HepG2 (cell line): ENCODE measurements around the gene XPR1. TPM values are rescaled to one million over a fixed set of nuclear protein-coding genes. Genes with fewer than 3 reads are reported as not detected.

ENCODE experiments used
- ATAC-seq: fragments of 200-7000 bp; cut with Tn5 transposase; 3 replicates; pipeline ENCODE4 v1.9.1; 2020; ENCODE audit warnings: mild to moderate bottlenecking, moderate library complexity
- BruUV-seq: library from RNA; stranded (reverse); fragments of 400-500 nt; replicated peaks from 2 replicates; lab custom pipeline; 2021; lab: Mats Ljungman, UMichigan
- CTCF ChIA-PET: fragments of 300-600 bp; formaldehyde crosslinking; extraction: SDS; loops from one replicate; lab custom pipeline; 2021; ENCODE audit warnings: low total read pairs, inconsistent platforms, low intra/inter-chr PET ratio; lab: Yijun Ruan, JAX
- POLR2A ChIA-PET: fragments of 350-600 bp; sonication (Branson Sonifier 250); formaldehyde crosslinking; loops from one replicate; lab custom pipeline; 2020; ENCODE audit warnings: antibody characterized with exemption, inconsistent platforms; lab: Yijun Ruan, JAX
- DNase-seq: peaks from one replicate; pipeline ENCODE4 v3.0.0-alpha.2; 2015; ENCODE audit warnings: low spot score
- FAIRE-seq: peaks from 3 replicates; lab custom pipeline; 2011; peaks lifted over from hg19 to GRCh38; lab: Jason Lieb, UNC
- H2AFZ ChIP-seq: one replicate; pipeline ENCODE4 v1.6.1; 2011; ENCODE audit warnings: low read length, inconsistent platforms
- H3K27ac ChIP-seq: fragments of 300-600 bp; 3 replicates; pipeline ENCODE4 v1.8.0; 2011; ENCODE audit warnings: mixed run types, mild to moderate bottlenecking, mixed read lengths, low read length, inconsistent platforms; ENCODE audit not compliant: insufficient read depth; ENCODE audit errors: extremely low read length
- H3K27me3 ChIP-seq, 2 experiments: fragments of 200-600 bp in 1 of 2; 2 replicates in 1 of 2; 3 replicates in 1 of 2; pipeline versions ENCODE4 v1.6.0 to v1.8.0; 2011; ENCODE audit warnings: low read length in 2 of 2, mild to moderate bottlenecking in 2 of 2, moderate library complexity in 2 of 2, inconsistent platforms in 1 of 2; ENCODE audit not compliant: insufficient read depth in 2 of 2, control insufficient read depth in 1 of 2
- H3K36me3 ChIP-seq, 2 experiments: fragments of 200-600 bp in 1 of 2; replicated peaks in 1 of 2; 2 replicates in 1 of 2; 3 replicates in 1 of 2; pipeline versions ENCODE4 v1.5.1 to v1.8.0; 2011; ENCODE audit warnings: low read length in 2 of 2, inconsistent platforms in 1 of 2; ENCODE audit not compliant: insufficient read depth in 2 of 2, control insufficient read depth in 1 of 2
- H3K4me1 ChIP-seq: 2 replicates; pipeline ENCODE4 v1.5.1; 2012; ENCODE audit warnings: low read length, inconsistent platforms; ENCODE audit not compliant: insufficient read depth
- H3K4me2 ChIP-seq: 2 replicates; pipeline ENCODE4 v1.6.0; 2011; ENCODE audit warnings: low read depth, low read length, inconsistent platforms
- H3K4me3 ChIP-seq, 3 experiments: fragments of 200-600 bp in 1 of 3; sonication (generic), shearing (Covaris generic) in 1 of 3; replicated peaks in 1 of 3; 2 replicates each; pipeline ENCODE4 v1.5.1; 2011 to 2016; ENCODE audit warnings: low read length in 3 of 3, inconsistent platforms in 2 of 3, low read depth in 2 of 3, mild to moderate bottlenecking in 2 of 3, control low read depth in 1 of 3, mixed read lengths in 1 of 3; ENCODE audit not compliant: insufficient read depth in 1 of 3
- H3K79me2 ChIP-seq: one replicate; pipeline ENCODE4 v1.6.1; 2011; ENCODE audit warnings: low read length, inconsistent platforms; ENCODE audit not compliant: insufficient read depth
- H3K9ac ChIP-seq: 2 replicates; pipeline ENCODE4 v1.6.0; 2011; ENCODE audit warnings: mild to moderate bottlenecking, low read depth, low read length, inconsistent platforms; ENCODE audit not compliant: insufficient read depth
- H3K9me3 ChIP-seq: 2 replicates; pipeline ENCODE4 v1.5.1; 2012; ENCODE audit warnings: mild to moderate bottlenecking, low read length
- H4K20me1 ChIP-seq: 2 replicates; pipeline ENCODE4 v1.6.0; 2011; ENCODE audit warnings: inconsistent platforms, mild to moderate bottlenecking, low read length, moderate library complexity; ENCODE audit not compliant: insufficient read depth
- ADNP ChIP-seq: sonication (generic); formaldehyde crosslinking; IDR thresholded peaks from 2 replicates; pipeline ENCODE4 v1.4.0; 2020; ENCODE audit warnings: missing genetic modification reagents
- IKZF5 ChIP-seq: IDR thresholded peaks from 2 replicates; pipeline ENCODE4 v1.6.1; 2018; ENCODE audit warnings: missing genetic modification reagents, mild to moderate bottlenecking, missing compliant biosample characterization
- IRF1 ChIP-seq: sonication (generic); formaldehyde crosslinking; IDR thresholded peaks from 2 replicates; pipeline ENCODE4 v1.4.0; 2020; ENCODE audit warnings: low read depth, mild to moderate bottlenecking, missing genetic modification reagents
- MAFK ChIP-seq, 2 experiments: IDR thresholded peaks in 1 of 2; conservative IDR thresholded peaks in 1 of 2; 2 replicates each; pipeline ENCODE4 v1.6.1; 2011; ENCODE audit warnings: improper control_type of control experiment in 2 of 2, low read length in 2 of 2
- RXRA ChIP-seq: sonication (generic); formaldehyde crosslinking; IDR thresholded peaks from 2 replicates; pipeline ENCODE4 v1.5.1; 2020; ENCODE audit warnings: missing genetic modification reagents
- THAP9 ChIP-seq: sonication (generic); formaldehyde crosslinking; IDR thresholded peaks from 2 replicates; pipeline ENCODE4; 2020; ENCODE audit warnings: missing genetic modification reagents, mild to moderate bottlenecking, borderline replicate concordance
- ZBTB7A ChIP-seq: sonication (generic); formaldehyde crosslinking; IDR thresholded peaks from 2 replicates; pipeline ENCODE4 v1.8.0; 2022; ENCODE audit warnings: mild to moderate bottlenecking, missing genetic modification reagents
- ZNF318 ChIP-seq: sonication (generic); formaldehyde crosslinking; IDR thresholded peaks from 2 replicates; pipeline ENCODE4 v1.4.0; 2020; ENCODE audit warnings: mild to moderate bottlenecking, missing genetic modification reagents
- ZNF460 ChIP-seq: sonication (generic); formaldehyde crosslinking; IDR thresholded peaks from 2 replicates; pipeline ENCODE4 v1.5.1; 2020; ENCODE audit warnings: missing genetic modification reagents, mild to moderate bottlenecking, borderline replicate concordance
- WGBS: methylation state at CpG from one replicate; pipeline ENCODE4 v1.1.6; 2017; ENCODE audit warnings: low lambda C conversion rate; 5-methylcytosine and 5-hydroxymethylcytosine counted together
- in situ Hi-C: cut with HindIII; loops from 2 replicates; pipeline ENCODE4 v1.10.0; 2017; ENCODE audit warnings: low pct_unique_long_range_greater_than_20kb; ENCODE audit not compliant: extremely low pct_ligation_motif_present
- intact Hi-C: fragments of 100-400 bp; cut with micrococcal nuclease; formaldehyde crosslinking; loops from one replicate; pipeline ENCODE4 v1.10.0; 2022; ENCODE audit not compliant: unreplicated experiment
- polyA plus RNA-seq, 8 experiments: library from polyadenylated mRNA; depleted of rRNA in 3 of 8; stranded (reverse) in 7 of 8; unstranded in 1 of 8; fragments of >200 nt; fragmentation: Illumina TruSeq in 4 of 8; extraction: Trizol in 4 of 8; gene quantifications; 2 replicates each; pipeline versions ENCODE4 v1.2.1 to v1.2.3, GENCODE V29; 2011 to 2016; ENCODE audit warnings: low read depth in 4 of 8, missing spikeins in 1 of 8, mixed read lengths in 1 of 8; ENCODE audit not compliant: insufficient read depth in 1 of 8
- total RNA-seq, 5 experiments: library from RNA; depleted of rRNA; stranded (reverse); fragments of >200 nt; fragmentation: Illumina TruSeq; extraction: Trizol; gene quantifications; 2 replicates each; pipeline ENCODE4 v1.2.3, GENCODE V29; 2016; ENCODE audit warnings: low read depth in 1 of 5

Gene XPR1
- total and polyA plus RNA-seq, 2 of the 13 experiments (the other 11 are each of a cell fraction or from before 2014, with no cell fraction given): 22.3 to 23.6 TPM

- 76% methylated on average over 6 of the region's 21 CpGs for WGBS
- H3K27ac ChIP-seq: no peak overlapping the region
- H2AFZ ChIP-seq: no peak overlapping the region
- in situ Hi-C loops (no loop called here), intact Hi-C loops (no loop called here)
- ATAC-seq (no peak), FAIRE-seq (no peak), DNase-seq (no peak)
- H3K4me1 ChIP-seq: peaks cover 61% of the 10 kb centered on the region
- H3K36me3 ChIP-seq: no peaks in the 10 kb centered on the region
- no peaks in the 10 kb centered on the region for H4K20me1 ChIP-seq
- no TSS peak for BruUV-seq
- H3K4me3 ChIP-seq: no peak overlapping the region
- no peak overlapping the region for H3K4me2 ChIP-seq
- POLR2A ChIA-PET: no interaction called here
- CTCF ChIA-PET: no interaction called here
- H3K9ac ChIP-seq: no peak overlapping the region
- TF ChIP-seq ZBTB7A (CRISPR knock-in tag) (no peak), ZNF318 (no peak), IKZF5 (CRISPR knock-in tag) (no peak), THAP9 (CRISPR knock-in tag) (no peak), RXRA (CRISPR knock-in tag) (no peak), MAFK (conservative IDR thresholded peaks at IDR 0.05 in 1 of 2, IDR thresholded peaks at IDR 0.05 in 1 of 2; ENCODE audit: low read length in 2 of 2) (no peak), ADNP (CRISPR knock-in tag) (no peak), IRF1 (no peak), ZNF460 (no peak)
- H3K79me2 ChIP-seq: no peaks in the 10 kb centered on the region
- H3K9me3 ChIP-seq: no peaks in the 10 kb centered on the region
- peaks cover 5 to 11% of the 10 kb centered on the region in 2 experiments; a peak in 4 of 5 replicates for H3K27me3 ChIP-seq
These were observed 290.2 kb downstream of the XPR1 start for GRCh38 chr1:180921891-180922630.
